ENCODE results near the gene SND1.

DNA sequence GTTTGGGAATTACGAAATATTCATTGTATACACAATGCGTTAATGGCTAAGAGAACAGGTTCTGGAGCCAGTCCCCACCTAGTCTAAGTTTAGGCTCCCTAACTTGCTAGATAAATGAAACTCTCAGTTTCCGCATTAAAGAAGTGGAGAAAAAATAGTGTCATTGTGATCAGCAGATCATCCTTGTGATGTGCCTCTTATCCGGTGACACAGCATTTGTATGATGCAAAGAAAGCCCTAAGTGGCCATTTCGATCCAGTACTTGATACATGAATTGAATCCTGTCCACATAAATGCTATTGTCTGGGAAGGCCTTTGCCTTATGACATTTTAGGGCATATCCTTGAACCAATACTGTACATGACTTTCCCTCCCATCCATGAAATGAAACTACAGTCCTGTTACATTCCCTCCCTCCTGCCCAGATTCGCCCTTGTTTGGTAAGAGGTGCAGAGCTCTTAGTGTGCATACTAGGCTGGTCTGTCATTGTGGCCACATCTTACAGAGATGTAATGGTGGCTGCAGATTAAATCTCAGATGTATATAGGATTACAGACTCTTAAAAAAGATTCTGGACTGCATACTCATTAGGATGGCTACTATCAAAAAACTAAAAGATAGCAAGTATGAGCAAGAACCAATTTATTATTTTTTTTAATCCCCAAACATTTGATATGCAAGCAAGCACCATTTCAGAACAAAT, 298.4 kb downstream of the SND1 start:
- TF ChIP-seq POLR2A (IDR thresholded peaks at IDR 0.05; ENCODE audit: low read length) (no peak), GATA1 (IDR thresholded peaks at IDR 0.05; ENCODE audit: low read depth, low read length) (no peak)

Measured in erythroblast (primary cell).